Hypothalamus (tissue), 51 donors: ENCODE data around the gene SDK2.
"Not testable (repeated sequence)": the region's sequence is repeated elsewhere in the genome, so short reads cannot be mapped to it uniquely, and the experiment has no call there.

Experiments used
- DNase-seq, 51 donors: peaks; one replicate each; lab custom pipeline; 2025; lab: John Stamatoyannopoulos, UW

The SDK2 gene

GRCh38 chr17:73320601-73321264 lies 323.5 kb downstream of the SDK2 start:
- DNase-seq: no peak

GRCh38 chr17:73319766-73320165 lies 324.5 kb downstream of the SDK2 start:
- no peak for DNase-seq

GRCh38 chr17:73318836-73319235 lies 325.4 kb downstream of the SDK2 start:
- DNase-seq: no peak

- no peak for DNase-seq
Measured at GRCh38 chr17:73318427-73318813, 325.8 kb downstream of the SDK2 start.

- no peak for DNase-seq
Measured at GRCh38 chr17:73317513-73318426, 326.5 kb downstream of the SDK2 start.

- DNase-seq: no peak
Measured at GRCh38 chr17:73316919-73317505, 327.2 kb downstream of the SDK2 start.

GRCh38 chr17:73315471-73315870 lies 328.8 kb downstream of the SDK2 start:
- DNase-seq: no peak

GRCh38 chr17:73313526-73314127 lies 330.6 kb downstream of the SDK2 start:
- DNase-seq: no peak

- not testable (repeated sequence) for DNase-seq
Measured at GRCh38 chr17:73312887-73313286, 331.4 kb downstream of the SDK2 start.

GRCh38 chr17:73311781-73312641 lies 332.2 kb downstream of the SDK2 start, which contains the start of gene CDC42EP4:
Gene CDC42EP4 (minus strand): TSS chr17:73312001. CDS start chr17:73286500, 25,501 bp downstream.
- peak; percentile 53 to 98 (median 93) for DNase-seq

GRCh38 chr17:73311428-73311780 lies 332.8 kb downstream of the SDK2 start:
- DNase-seq: peak in 6 of 51 donors; percentile 53 to 66 (median 58)

- peak in 5 of 51 donors; percentile 34 to 60 (median 45) for DNase-seq
Measured at GRCh38 chr17:73309727-73310596, 334.3 kb downstream of the SDK2 start.

GRCh38 chr17:73308959-73309358 lies 335.3 kb downstream of the SDK2 start:
- DNase-seq: not testable (repeated sequence)

GRCh38 chr17:73308017-73308823 lies 336.0 kb downstream of the SDK2 start:
- DNase-seq: peak in 2 of 51 donors; percentile 20 to 28

GRCh38 chr17:73307130-73307529 lies 337.1 kb downstream of the SDK2 start:
- peak in 30 of 51 donors; percentile 20 to 74 (median 50) for DNase-seq

GRCh38 chr17:73305845-73306836 lies 338.1 kb downstream of the SDK2 start:
- DNase-seq: no peak
